GM12874 (cell line): ENCODE measurements around the gene USP32.

ENCODE experiments used
- TF ChIP-seq, protein P1 (sequence below): IDR thresholded peaks from 2 replicates; pipeline ENCODE4 v1.5.1; 2011; ENCODE audit warnings: low read depth, mild to moderate bottlenecking, control low read depth, low read length, moderate library complexity; ENCODE audit not compliant: insufficient read depth

Gene USP32

GRCh38 chr17:60325730-60326524 lies 66.0 kb downstream of the USP32 start:
- TF ChIP-seq, protein P1, sequence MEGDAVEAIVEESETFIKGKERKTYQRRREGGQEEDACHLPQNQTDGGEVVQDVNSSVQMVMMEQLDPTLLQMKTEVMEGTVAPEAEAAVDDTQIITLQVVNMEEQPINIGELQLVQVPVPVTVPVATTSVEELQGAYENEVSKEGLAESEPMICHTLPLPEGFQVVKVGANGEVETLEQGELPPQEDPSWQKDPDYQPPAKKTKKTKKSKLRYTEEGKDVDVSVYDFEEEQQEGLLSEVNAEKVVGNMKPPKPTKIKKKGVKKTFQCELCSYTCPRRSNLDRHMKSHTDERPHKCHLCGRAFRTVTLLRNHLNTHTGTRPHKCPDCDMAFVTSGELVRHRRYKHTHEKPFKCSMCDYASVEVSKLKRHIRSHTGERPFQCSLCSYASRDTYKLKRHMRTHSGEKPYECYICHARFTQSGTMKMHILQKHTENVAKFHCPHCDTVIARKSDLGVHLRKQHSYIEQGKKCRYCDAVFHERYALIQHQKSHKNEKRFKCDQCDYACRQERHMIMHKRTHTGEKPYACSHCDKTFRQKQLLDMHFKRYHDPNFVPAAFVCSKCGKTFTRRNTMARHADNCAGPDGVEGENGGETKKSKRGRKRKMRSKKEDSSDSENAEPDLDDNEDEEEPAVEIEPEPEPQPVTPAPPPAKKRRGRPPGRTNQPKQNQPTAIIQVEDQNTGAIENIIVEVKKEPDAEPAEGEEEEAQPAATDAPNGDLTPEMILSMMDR = no peak

- TF ChIP-seq, protein P1 = no peak
Observed at GRCh38 chr17:60323754-60324153, 68.2 kb downstream of the USP32 start.

GRCh38 chr17:60322056-60322387 lies 69.9 kb downstream of the USP32 start:
- TF ChIP-seq, protein P1 = no peak

- TF ChIP-seq, protein P1 = no peak
Observed at GRCh38 chr17:60321336-60322055, 70.4 kb downstream of the USP32 start.

DNA sequence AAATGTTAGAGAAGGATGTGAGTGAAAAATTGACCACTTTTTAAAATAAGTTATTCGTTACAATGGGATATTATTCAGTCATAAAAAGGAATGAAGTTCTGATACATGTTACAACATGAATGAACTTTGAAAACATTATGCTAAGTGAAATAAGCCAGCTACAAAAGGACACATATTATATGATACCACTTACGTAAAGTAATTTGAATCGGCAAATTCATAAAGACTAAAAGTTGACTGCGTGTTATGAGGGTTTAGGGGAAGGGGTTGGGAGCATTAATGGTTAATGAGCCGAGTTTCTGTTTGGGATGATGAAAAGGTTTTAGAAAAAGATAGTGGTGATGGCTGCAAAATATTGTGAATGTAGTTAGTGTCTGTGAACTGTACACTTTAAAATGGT lies 73.1 kb downstream of the USP32 start:
- TF ChIP-seq, protein P1 = no peak

- TF ChIP-seq, protein P1 = no peak
Observed at GRCh38 chr17:60318326-60318725, 73.6 kb downstream of the USP32 start.

DNA sequence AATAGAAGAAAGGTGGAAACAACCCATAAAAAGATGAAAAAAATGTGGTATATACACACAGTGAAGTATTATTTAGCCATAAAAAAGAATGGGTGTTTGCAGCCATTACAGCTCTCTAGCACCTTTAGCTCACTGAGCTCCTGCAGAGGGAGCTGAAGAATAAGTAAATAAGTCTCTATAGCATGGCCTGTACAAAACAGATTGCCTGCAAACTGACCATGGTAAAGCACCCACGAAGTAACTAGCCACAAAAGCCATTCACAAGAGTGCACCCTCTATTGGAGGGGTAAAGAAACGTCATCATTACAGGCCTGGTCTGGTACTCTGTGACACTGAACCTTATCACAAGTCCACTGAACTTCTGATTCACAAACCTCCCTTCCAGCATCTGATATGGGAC lies 76.3 kb downstream of the USP32 start:
- TF ChIP-seq, protein P1 = no peak
